GM19035 (cell line): Measurements from ENCODE around the gene MBNL1.
A peak's percentile ranks its signal among the peaks of the same experiment; 100 is the strongest.

Experiments
- ATAC-seq: cut with Tn5 transposase; IDR thresholded peaks from one replicate; pipeline ENCODE4 v1.9.1; 2021; ENCODE audit not compliant: unreplicated experiment

Gene MBNL1

GRCh38 chr3:152295344-152295743 is 26.6 kb downstream of the MBNL1 start:
- ATAC-seq: no peak

DNA sequence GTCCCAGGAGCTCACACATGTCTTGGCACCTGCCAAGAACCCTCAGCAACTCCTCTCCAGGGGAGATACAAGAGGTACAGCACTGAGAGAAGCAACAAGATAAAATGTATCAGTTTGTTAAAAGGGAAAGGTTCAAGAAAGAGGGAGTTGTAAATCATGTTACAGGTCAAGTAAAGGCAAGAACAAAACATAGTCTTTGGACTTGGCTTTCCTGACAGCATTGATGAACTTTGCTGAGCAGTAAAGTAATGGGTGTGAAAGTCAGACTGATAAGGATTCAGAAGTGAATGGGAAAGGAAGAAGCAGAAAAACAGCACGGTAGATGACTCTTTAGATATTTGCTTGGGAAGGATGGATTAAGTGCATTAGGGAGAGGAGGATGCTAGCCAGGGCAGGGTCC is 27.1 kb downstream of the MBNL1 start:
- ATAC-seq: no peak

DNA sequence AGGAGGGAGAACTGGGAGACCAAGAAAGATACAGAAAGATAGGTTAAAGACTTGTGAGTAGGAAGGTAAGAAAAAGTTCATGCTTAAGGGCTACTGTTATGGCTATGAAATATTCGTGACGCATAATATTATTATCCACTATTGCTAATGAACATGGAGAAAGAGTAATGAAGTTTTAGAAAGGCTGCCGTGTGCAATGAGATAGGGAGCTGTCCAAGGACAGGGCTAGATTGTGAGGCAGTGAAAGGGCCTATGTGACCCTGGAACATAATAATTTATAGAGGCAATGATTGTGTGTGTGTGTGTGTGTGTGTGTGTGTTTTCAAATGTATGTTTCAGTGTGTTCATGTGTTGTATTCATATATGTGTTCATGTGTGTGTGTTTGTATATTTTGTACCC is 27.7 kb downstream of the MBNL1 start:
- ATAC-seq: no peak

GRCh38 chr3:152296971-152297370 is 28.2 kb downstream of the MBNL1 start:
- ATAC-seq: no peak

DNA sequence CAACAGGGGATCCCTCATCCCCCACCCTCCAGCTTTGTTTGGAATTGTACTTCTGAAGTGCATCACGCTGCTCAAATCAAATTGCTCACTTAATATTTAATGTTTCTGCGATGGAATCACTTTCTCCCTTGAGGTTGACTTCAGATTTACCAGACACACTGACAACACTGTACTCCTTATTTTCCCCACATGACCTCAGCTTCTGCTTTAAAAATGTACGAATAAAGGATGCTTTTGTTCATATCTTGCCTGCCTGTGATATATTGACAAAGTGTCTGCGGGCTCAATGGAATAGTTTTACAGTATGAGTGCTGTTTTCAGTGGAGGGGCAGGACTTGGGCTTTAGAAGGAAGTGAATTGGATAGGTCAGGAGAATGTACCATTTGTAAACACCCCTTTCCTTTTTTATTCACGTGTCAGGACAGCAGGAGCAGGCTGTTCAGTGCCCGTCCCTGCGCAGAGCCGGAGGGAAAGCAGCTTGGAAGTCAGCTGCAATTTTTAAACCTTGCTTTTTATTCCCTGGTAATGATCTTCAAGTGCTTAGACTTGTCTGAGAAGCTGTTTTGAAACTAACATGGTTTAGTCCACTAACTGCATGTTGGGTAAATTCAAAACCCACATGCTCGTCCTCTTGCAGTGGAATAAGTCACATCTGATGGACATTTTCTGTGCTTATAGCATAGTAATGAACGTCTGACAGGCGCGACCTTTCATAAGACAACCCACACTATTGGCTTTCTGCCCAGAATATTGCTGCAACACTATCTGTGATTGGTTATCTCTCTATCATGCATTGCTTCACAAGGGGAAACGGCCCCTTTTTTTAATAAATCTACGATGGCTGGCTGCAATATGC is 29.9 kb downstream of the MBNL1 start:
- ATAC-seq: peak; percentile 54

- peak; percentile 9 for ATAC-seq
Measured at GRCh38 chr3:152299249-152299976, 30.7 kb downstream of the MBNL1 start.

GRCh38 chr3:152300029-152300731 is 31.5 kb downstream of the MBNL1 start:
- ATAC-seq: no peak

GRCh38 chr3:152301745-152302181 is 33.0 kb downstream of the MBNL1 start:
- ATAC-seq: no peak

- ATAC-seq: peak; percentile 76
Measured at GRCh38 chr3:152302521-152303021, 33.8 kb downstream of the MBNL1 start.

GRCh38 chr3:152304160-152304559 is 35.4 kb downstream of the MBNL1 start:
- no peak for ATAC-seq

DNA sequence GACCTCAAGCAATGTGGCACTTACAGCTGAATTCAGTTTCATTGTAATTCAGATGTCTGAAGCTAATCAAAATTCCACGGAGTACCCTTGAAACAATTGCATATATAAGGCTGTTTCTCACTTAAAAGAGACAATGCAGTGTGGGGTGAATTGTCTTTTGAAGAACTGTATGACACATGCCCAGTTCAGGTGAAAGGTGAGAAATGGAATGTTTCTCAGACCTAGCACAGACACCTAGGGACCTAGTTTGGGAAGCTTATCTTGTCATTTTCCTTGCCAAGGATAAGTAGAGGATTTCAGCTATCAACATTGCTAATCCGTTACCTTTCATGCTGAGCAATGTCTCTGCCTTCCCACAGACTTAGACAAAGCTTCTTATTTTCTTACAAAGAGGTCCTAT is 36.3 kb downstream of the MBNL1 start:
- ATAC-seq: no peak

DNA sequence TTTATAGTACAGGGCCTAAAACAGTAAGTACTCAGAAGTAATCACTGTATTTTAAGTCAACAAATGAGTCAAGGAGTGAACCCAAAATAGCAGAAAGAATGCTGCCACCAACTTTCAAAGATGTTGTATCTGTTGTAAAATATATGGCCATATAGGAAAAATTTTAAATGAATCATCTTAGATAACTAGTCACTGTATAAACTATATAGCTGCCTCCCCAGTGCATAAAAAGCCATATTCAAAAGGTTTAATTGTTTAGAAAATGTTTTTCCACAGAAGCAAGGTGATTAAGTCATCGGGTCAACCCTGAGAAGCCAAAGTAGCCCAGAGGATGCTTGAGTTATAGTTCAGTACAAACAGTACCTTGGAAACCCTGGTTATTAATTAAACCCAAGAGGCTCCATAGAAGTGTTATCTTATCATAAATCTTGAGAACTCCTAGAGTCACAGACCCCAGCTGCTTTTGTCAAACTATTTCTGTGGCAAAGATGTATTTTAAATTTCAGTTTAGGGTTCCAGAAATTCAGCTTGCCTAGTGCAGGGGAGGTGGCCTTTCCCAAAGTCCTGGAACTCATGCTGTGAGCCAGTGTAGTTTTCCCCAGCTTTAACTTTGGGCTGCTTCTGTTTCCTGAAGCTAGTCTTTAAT is 39.2 kb downstream of the MBNL1 start:
- no peak for ATAC-seq

DNA sequence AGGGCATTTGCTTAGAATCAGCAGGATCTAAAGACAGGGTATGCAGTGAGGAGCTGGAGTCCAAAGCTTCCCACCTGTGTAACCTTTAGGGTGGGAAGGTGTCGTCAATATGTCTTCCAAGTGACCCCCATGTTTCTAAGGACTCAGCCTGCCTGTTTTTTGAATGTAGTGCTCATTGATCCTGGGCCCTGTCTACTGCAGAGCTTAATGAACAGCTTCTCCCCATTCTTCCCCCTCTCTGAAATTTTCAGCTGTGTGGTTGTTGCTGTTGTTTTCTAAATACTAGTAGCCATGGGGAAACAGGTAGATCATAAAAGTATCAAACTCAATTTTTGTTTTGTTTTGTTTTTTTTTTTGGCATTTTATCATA is 39.7 kb downstream of the MBNL1 start:
- ATAC-seq: no peak

DNA sequence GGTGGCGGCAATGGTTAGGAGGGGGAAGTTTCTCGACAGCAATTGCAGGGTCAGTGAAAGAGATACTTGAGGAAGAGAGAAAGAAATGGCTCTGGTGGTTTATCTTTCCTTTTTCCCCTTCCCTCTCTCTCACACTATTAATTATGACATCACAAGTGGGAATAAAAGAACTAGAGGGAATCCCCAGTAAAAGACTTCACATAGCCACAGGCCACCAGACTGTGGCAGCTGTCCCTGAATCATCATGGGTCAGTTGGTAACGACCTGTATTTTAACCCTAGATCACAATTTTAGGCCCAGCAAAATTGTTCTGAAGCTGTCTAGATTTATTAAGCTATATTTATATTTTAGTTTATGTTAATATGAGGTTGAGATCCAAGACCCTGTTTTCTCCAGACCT is 40.3 kb downstream of the MBNL1 start:
- ATAC-seq: no peak

DNA sequence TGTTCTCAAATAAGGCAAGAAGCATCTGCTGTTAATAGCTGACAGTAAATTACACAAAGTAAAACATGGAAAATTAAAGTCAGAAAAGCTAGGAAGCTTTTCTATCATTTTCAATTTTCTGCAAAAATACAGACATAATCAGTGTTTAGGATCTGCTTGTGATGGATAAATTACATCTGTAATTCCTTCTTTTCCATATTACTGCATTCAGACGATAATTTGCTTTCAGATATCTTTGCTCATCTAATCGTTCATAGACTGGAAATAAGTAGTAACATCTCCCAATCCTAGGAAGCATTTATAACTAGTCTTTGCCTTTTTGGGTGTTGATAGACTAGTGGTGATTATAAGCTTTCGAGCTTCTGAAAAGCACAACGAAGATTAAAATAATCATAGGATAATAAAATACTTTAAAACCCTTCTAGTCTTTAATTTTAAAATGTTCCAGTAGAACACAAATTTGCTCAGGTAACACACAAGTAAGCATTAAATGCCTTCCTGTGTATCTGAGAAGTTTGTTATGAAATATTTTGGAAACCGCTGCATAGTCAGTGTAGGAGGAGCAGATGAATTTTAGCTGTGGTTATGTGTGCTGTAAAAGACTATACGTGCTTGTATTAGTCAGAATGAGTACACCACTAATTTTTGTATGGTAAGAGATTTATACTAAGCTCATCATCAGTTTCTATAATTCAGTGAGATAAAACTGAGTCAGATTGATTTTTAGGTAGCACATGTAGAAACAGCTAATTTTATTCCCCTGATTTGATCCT is 41.0 kb downstream of the MBNL1 start:
- ATAC-seq: no peak

GRCh38 chr3:152313430-152313829 is 44.7 kb downstream of the MBNL1 start:
- no peak for ATAC-seq

DNA sequence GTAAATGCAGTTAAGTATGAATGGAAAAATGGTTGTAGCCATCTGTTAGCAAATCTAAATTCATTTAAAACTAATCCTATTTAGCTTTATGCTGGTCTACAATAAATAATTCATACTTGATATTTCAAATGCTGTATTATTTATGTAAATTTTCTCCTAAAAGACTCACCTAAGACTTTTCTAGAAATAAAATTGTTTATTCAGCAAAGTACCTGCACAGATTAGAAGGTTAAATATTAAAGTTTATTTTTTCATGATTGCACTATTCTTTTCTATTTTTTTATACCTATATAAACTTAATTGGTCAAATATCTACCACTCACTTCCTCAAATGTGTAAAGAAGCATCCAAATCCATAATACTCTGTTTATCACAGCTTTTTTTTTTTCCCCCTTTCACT is 45.2 kb downstream of the MBNL1 start:
- no peak for ATAC-seq

DNA sequence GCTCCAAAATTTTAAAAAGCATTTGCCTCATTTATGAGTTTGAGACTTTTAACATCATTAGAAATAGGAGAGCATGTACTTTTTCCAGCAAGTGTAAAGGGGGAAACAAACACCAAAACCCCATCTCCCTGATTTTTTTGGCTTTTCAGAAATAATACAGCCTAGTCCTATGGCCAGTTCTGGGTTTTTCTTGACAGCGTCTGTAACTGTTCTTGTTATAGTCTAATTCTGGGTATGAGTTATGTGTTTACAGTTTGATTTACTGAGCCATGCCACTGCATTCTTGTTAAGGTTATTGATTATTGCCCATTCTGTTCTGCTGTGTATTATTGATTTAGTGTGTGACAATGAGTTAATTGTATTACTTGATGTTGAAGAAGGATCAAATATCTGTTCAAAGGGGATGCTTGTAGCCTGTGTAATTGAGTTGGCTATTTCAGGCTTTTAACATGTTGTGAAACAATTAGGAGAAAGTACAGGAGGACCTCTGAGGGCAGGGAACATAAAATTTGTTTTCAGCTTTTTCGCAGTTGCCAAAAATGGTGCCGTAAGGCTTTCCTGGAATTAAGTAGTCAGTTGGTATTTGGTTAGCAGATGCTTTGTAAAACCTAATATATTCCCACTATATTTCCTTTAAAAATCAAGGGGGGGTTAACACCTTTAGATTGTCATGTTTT is 46.1 kb downstream of the MBNL1 start:
- ATAC-seq: no peak

DNA sequence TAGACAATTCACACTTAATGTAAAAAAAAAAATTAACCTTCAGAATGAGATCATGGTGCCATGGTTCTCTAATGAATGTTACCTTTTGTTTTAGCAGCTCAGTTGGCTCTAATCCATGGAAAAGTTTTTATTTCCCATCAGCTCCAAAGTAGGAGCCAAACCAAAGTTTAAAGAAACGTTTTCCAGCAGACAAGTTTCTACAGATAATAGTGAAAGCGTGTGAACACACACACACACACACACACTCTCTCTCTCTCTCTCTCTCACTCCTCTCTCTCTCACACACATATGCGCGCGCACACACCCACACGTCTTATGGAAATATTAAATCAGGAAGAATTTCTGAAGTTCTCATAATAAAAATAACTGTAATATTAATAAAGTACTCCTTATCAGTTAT is 46.9 kb downstream of the MBNL1 start:
- no peak for ATAC-seq

DNA sequence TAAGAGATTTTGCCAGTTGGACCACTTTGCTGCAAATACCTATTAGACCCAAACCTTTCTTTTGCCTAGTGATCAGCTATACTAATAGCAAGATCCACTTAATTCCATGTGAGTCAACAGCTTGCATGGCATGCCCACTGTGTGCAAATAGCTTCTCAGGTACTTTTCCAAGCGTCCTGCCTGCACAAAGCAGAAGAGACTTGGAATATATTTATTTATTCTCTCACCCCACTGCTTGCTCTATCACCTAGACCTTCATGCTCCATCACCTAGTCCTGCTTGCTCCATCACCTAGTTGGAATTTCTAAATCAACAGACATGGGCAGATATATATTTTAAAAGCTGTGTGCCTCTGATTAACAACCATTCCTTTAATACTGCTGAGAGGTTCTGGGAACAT is 47.6 kb downstream of the MBNL1 start:
- ATAC-seq: no peak
